ENCODE measurements around the gene NKX6-2.
"Not testable (repeated sequence)": the region's sequence is repeated elsewhere in the genome, so short reads cannot be mapped to it uniquely, and the experiment has no call there.

NKX6-2 gene

GRCh38 chr10:132780356-132780755 lies 5.6 kb downstream of the NKX6-2 start:
- no peak for DNase-seq (ENCODE audit: low spot score)

- DNase-seq (ENCODE audit: low spot score): no peak
These were observed 6.2 kb downstream of the NKX6-2 start for GRCh38 chr10:132779549-132780294.

- DNase-seq (ENCODE audit: low spot score): no peak
These were observed 8.5 kb downstream of the NKX6-2 start for GRCh38 chr10:132777441-132777840.

- DNase-seq (ENCODE audit: low spot score): no peak
These were observed 9.1 kb downstream of the NKX6-2 start for GRCh38 chr10:132776821-132777220.

GRCh38 chr10:132776186-132776585 lies 9.8 kb downstream of the NKX6-2 start:
- DNase-seq (ENCODE audit: low spot score): no peak

- no peak for DNase-seq (ENCODE audit: low spot score)
These were observed 10.8 kb downstream of the NKX6-2 start for GRCh38 chr10:132774902-132775863.

GRCh38 chr10:132774181-132774901 lies 11.6 kb downstream of the NKX6-2 start:
- DNase-seq (ENCODE audit: low spot score): no peak

GRCh38 chr10:132772816-132773215 lies 13.1 kb downstream of the NKX6-2 start:
- DNase-seq (ENCODE audit: low spot score): not testable (repeated sequence)

GRCh38 chr10:132770061-132771021 lies 15.6 kb downstream of the NKX6-2 start:
- DNase-seq (ENCODE audit: low spot score): no peak

GRCh38 chr10:132768346-132769248 lies 17.4 kb downstream of the NKX6-2 start:
- no peak for DNase-seq (ENCODE audit: low spot score)

- no peak for DNase-seq (ENCODE audit: low spot score)
These were observed 19.7 kb downstream of the NKX6-2 start for GRCh38 chr10:132766291-132766690.

- no peak for DNase-seq (ENCODE audit: low spot score)
These were observed 20.5 kb downstream of the NKX6-2 start for GRCh38 chr10:132765435-132765834.

GRCh38 chr10:132764108-132764507 lies 21.8 kb downstream of the NKX6-2 start:
- no peak for DNase-seq (ENCODE audit: low spot score)

GRCh38 chr10:132763545-132763944 lies 22.4 kb downstream of the NKX6-2 start:
- no peak for DNase-seq (ENCODE audit: low spot score)

GRCh38 chr10:132762267-132762666 lies 23.7 kb downstream of the NKX6-2 start:
- DNase-seq (ENCODE audit: low spot score): no peak

GRCh38 chr10:132761395-132762060 lies 24.4 kb downstream of the NKX6-2 start:
- DNase-seq (ENCODE audit: low spot score): no peak

GRCh38 chr10:132758865-132759264 lies 27.1 kb downstream of the NKX6-2 start:
- DNase-seq (ENCODE audit: low spot score): no peak

- DNase-seq (ENCODE audit: low spot score): no peak
These were observed 28.8 kb downstream of the NKX6-2 start for GRCh38 chr10:132757171-132757570.

- no peak for DNase-seq (ENCODE audit: low spot score)
These were observed 29.4 kb downstream of the NKX6-2 start for GRCh38 chr10:132756591-132756990.

Data from left forelimb (tissue), 1 donor.